Naive thymus-derived CD4-positive, alpha-beta T cell (primary cell): ENCODE results near the gene INO80C. TPM values are rescaled to one million over a fixed set of nuclear protein-coding genes. Genes with fewer than 3 reads are reported as not detected.

Source experiments
- ATAC-seq: fragments of 150-1000 bp; cut with Tn5 transposase; 2 replicates; pipeline ENCODE4 v1.10.0; 2021; ENCODE audit warnings: mild to moderate bottlenecking, moderate library complexity
- CTCF ChIA-PET: fragments of 350-600 bp; sonication (Branson Sonifier 250); formaldehyde crosslinking; loops from one replicate; lab custom pipeline; 2021; ENCODE audit warnings: antibody characterized with exemption; lab: Charles Lee
- POLR2A ChIA-PET: fragments of 350-600 bp; sonication (Branson Sonifier 250); formaldehyde crosslinking; loops from one replicate; lab custom pipeline; 2021; ENCODE audit warnings: antibody characterized with exemption, inconsistent platforms; lab: Charles Lee
- DNase-seq, 9 donors: peaks; one replicate each; pipeline versions ENCODE4 v3.0.0 to v3.0.0-alpha.2; 2020 to 2022; ENCODE audit warnings: mixed read lengths in 1 of 9
- H3K27ac ChIP-seq: one replicate; pipeline ENCODE4 v1.7.0; 2013; ENCODE audit warnings: mild to moderate bottlenecking, low read depth, low read length, moderate library complexity
- H3K27me3 ChIP-seq, 2 donors: one replicate each; pipeline ENCODE4 v1.7.0; 2013; ENCODE audit warnings: low read length in 2 of 2, mild to moderate bottlenecking in 2 of 2, moderate library complexity in 2 of 2; ENCODE audit not compliant: control insufficient read depth in 2 of 2, insufficient read depth in 2 of 2
- H3K36me3 ChIP-seq, 3 experiments: 1 replicate in 2 of 3; 2 replicates in 1 of 3; pipeline ENCODE4 v1.7.0; 2013; ENCODE audit warnings: low read length in 3 of 3, mild to moderate bottlenecking in 3 of 3, moderate library complexity in 1 of 3; ENCODE audit not compliant: insufficient read depth in 3 of 3, control insufficient read depth in 2 of 3
- H3K4me1 ChIP-seq, 2 donors: one replicate each; pipeline ENCODE4 v1.7.0; 2013; ENCODE audit warnings: low read length in 2 of 2, mild to moderate bottlenecking in 2 of 2, moderate library complexity in 1 of 2; ENCODE audit not compliant: control insufficient read depth in 2 of 2, insufficient read depth in 2 of 2
- H3K4me3 ChIP-seq: 2 replicates; pipeline ENCODE4 v1.7.0; 2013; ENCODE audit warnings: mild to moderate bottlenecking, low read length
- H3K9me3 ChIP-seq, 3 experiments: 1 replicate in 2 of 3; 2 replicates in 1 of 3; pipeline ENCODE4 v1.7.0; 2013; ENCODE audit warnings: low read length in 3 of 3; ENCODE audit not compliant: control insufficient read depth in 2 of 3
- H3K27ac Mint-ChIP-seq, 9 donors: one replicate each; pipeline ENCODE4 v1.8.0; 2020 to 2022; ENCODE audit warnings: mixed read lengths in 9 of 9, mild to moderate bottlenecking in 8 of 9, moderate library complexity in 5 of 9, inconsistent platforms in 2 of 9
- H3K27me3 Mint-ChIP-seq, 5 donors: one replicate each; pipeline ENCODE4 v1.8.0; 2021 to 2022; ENCODE audit warnings: mixed read lengths in 5 of 5, mild to moderate bottlenecking in 1 of 5
- H3K36me3 Mint-ChIP-seq, 5 donors: one replicate each; pipeline ENCODE4 v1.8.0; 2020 to 2022; ENCODE audit warnings: mixed read lengths in 5 of 5, mild to moderate bottlenecking in 3 of 5, inconsistent platforms in 1 of 5
- H3K4me1 Mint-ChIP-seq, 7 donors: one replicate each; pipeline ENCODE4 v1.8.0; 2020 to 2022; ENCODE audit warnings: mixed read lengths in 7 of 7, mild to moderate bottlenecking in 3 of 7, inconsistent platforms in 1 of 7
- H3K4me3 Mint-ChIP-seq, 10 donors: one replicate each; pipeline ENCODE4 v1.8.0; 2020 to 2022; ENCODE audit warnings: mild to moderate bottlenecking in 10 of 10, mixed read lengths in 10 of 10, moderate library complexity in 6 of 10, inconsistent platforms in 2 of 10
- H3K9me3 Mint-ChIP-seq, 11 donors: one replicate each; pipeline ENCODE4 v1.8.0; 2020 to 2022; ENCODE audit warnings: mixed read lengths in 11 of 11, mild to moderate bottlenecking in 4 of 11, inconsistent platforms in 1 of 11, moderate library complexity in 1 of 11
- intact Hi-C, 2 donors: fragments of 100-400 bp; cut with micrococcal nuclease; formaldehyde crosslinking; loops; one replicate each; pipeline ENCODE4 v1.15.1; 2023
- polyA plus RNA-seq, 2 donors: library from polyadenylated mRNA; unstranded; fragments of 300-500 nt; fragmentation: Illumina TruSeq; gene quantifications; one replicate each; pipeline ENCODE4 v1.2.3, GENCODE V29; 2021
- total RNA-seq, 6 experiments: library from RNA in 5 of 6; stranded (reverse) in 5 of 6; gene quantifications; 1 replicate in 5 of 6; 2 replicates in 1 of 6; pipeline ENCODE4 v1.2.3 and lab custom pipeline; 2021 to 2026

The INO80C gene
- total and polyA plus RNA-seq, 7 experiments from 2014 or later = 20.2 to 26.8 (median 25.7) TPM

GRCh38 chr18:35474884-35475283 is 22.9 kb downstream of the INO80C start:
- intact Hi-C loops = no loop called here
- ChIA-PET CTCF (no interaction called here), POLR2A (no interaction called here)
- Histone ChIP-seq H3K9me3 (no peaks in the 10 kb centered on the region), H3K36me3 (peaks cover 0 to 3% (median 0%) of the 10 kb centered on the region in 3 experiments), H3K4me3 (no peak overlapping the region), H3K4me1 (no peaks in the 10 kb centered on the region), H3K27me3 (no peaks in the 10 kb centered on the region), H3K27ac (no peak overlapping the region)
- Mint-ChIP-seq H3K27ac (peak overlapping the region in 1 of 9 donors; percentile 63), H3K4me1 (peaks cover 7 to 14% (median 9%) of the 10 kb centered on the region in 7 donors), H3K9me3 (peaks cover 0 to 4% (median 0%) of the 10 kb centered on the region in 11 donors), H3K27me3 (no peaks in the 10 kb centered on the region), H3K4me3 (no peak overlapping the region), H3K36me3 (peaks cover 4 to 65% (median 31%) of the 10 kb centered on the region in 5 donors)
- DNase-seq (no peak), ATAC-seq (no peak)

- intact Hi-C loops = no loop called here
- no peaks in the 10 kb centered on the region for H3K27me3 ChIP-seq
- H3K27ac Mint-ChIP-seq = no peak overlapping the region
- no peaks in the 10 kb centered on the region for H3K27me3 Mint-ChIP-seq
- H3K4me3 ChIP-seq = no peak overlapping the region
- no peak overlapping the region for H3K4me3 Mint-ChIP-seq
- peaks cover 0 to 8% (median 0%) of the 10 kb centered on the region in 3 experiments for H3K36me3 ChIP-seq
- ChIA-PET CTCF (no interaction called here), POLR2A (interaction anchor here (1.2 kb wide), 1 partner anchor 24 kb away, joined by 5 read pairs; the partner anchor contains the start of gene INO80C)
- DNase-seq (no peak), ATAC-seq (no peak)
- H3K36me3 Mint-ChIP-seq = peaks cover 11 to 68% (median 41%) of the 10 kb centered on the region in 5 donors
- peaks cover 5 to 13% (median 8%) of the 10 kb centered on the region in 7 donors for H3K4me1 Mint-ChIP-seq
- H3K9me3 Mint-ChIP-seq = peaks cover 0 to 4% (median 0%) of the 10 kb centered on the region in 11 donors
- H3K9me3 ChIP-seq = no peaks in the 10 kb centered on the region
- H3K27ac ChIP-seq = no peak overlapping the region
- no peaks in the 10 kb centered on the region for H3K4me1 ChIP-seq
Measured at GRCh38 chr18:35473562-35473961, 24.2 kb downstream of the INO80C start.

- H3K27me3 Mint-ChIP-seq = no peaks in the 10 kb centered on the region
- H3K4me1 ChIP-seq = no peaks in the 10 kb centered on the region
- peaks cover 0 to 4% (median 0%) of the 10 kb centered on the region in 11 donors for H3K9me3 Mint-ChIP-seq
- no peak overlapping the region for H3K4me3 ChIP-seq
- intact Hi-C loops = no loop called here
- no peak overlapping the region for H3K27ac Mint-ChIP-seq
- peaks cover 0 to 12% (median 7%) of the 10 kb centered on the region in 7 donors for H3K4me1 Mint-ChIP-seq
- no peak for DNase-seq
- H3K27ac ChIP-seq = no peak overlapping the region
- ChIA-PET POLR2A (interaction anchor here (1.4 kb wide), 1 partner anchor 27 kb away, joined by 5 read pairs; no protein-coding TSS in a partner anchor), CTCF (no interaction called here)
- H3K9me3 ChIP-seq = no peaks in the 10 kb centered on the region
- H3K4me3 Mint-ChIP-seq = no peak overlapping the region
- H3K27me3 ChIP-seq = no peaks in the 10 kb centered on the region
- H3K36me3 ChIP-seq = peaks cover 0 to 17% (median 0%) of the 10 kb centered on the region in 3 experiments
- ATAC-seq = no peak
- peaks cover 11 to 64% (median 45%) of the 10 kb centered on the region in 5 donors for H3K36me3 Mint-ChIP-seq
Measured at GRCh38 chr18:35470435-35470834, 27.3 kb downstream of the INO80C start.

- ATAC-seq (no peak), DNase-seq (no peak)
- intact Hi-C loops = no loop called here
- no peak overlapping the region for H3K27ac Mint-ChIP-seq
- H3K4me3 Mint-ChIP-seq = no peak overlapping the region
- Histone ChIP-seq H3K27ac (no peak overlapping the region), H3K27me3 (no peaks in the 10 kb centered on the region), H3K36me3 (peaks cover 0 to 17% (median 0%) of the 10 kb centered on the region in 3 experiments), H3K4me3 (no peak overlapping the region), H3K9me3 (no peaks in the 10 kb centered on the region), H3K4me1 (no peaks in the 10 kb centered on the region)
- H3K9me3 Mint-ChIP-seq = peaks cover 0 to 1% (median 0%) of the 10 kb centered on the region in 11 donors
- POLR2A ChIA-PET = interaction anchor here (1.4 kb wide), 1 partner anchor 27 kb away, joined by 5 read pairs; no protein-coding TSS in a partner anchor
- CTCF ChIA-PET = no interaction called here
- no peaks in the 10 kb centered on the region for H3K27me3 Mint-ChIP-seq
- peaks cover 7 to 57% (median 40%) of the 10 kb centered on the region in 5 donors for H3K36me3 Mint-ChIP-seq
- H3K4me1 Mint-ChIP-seq = peaks cover 0 to 10% (median 7%) of the 10 kb centered on the region in 7 donors
Measured at GRCh38 chr18:35469725-35470124, 28.0 kb downstream of the INO80C start.

GRCh38 chr18:35468711-35469110 is 29.0 kb downstream of the INO80C start:
- Mint-ChIP-seq H3K9me3 (no peaks in the 10 kb centered on the region), H3K27ac (peak overlapping the region in 1 of 9 donors; percentile 60), H3K4me3 (no peak overlapping the region), H3K27me3 (no peaks in the 10 kb centered on the region), H3K36me3 (peaks cover 6 to 52% (median 35%) of the 10 kb centered on the region in 5 donors), H3K4me1 (peaks cover 0 to 10% (median 5%) of the 10 kb centered on the region in 7 donors)
- no peak for DNase-seq
- H3K36me3 ChIP-seq = peaks cover 0 to 17% (median 0%) of the 10 kb centered on the region in 3 experiments
- CTCF ChIA-PET = no interaction called here
- no peaks in the 10 kb centered on the region for H3K4me1 ChIP-seq
- H3K27me3 ChIP-seq = no peaks in the 10 kb centered on the region
- no peak overlapping the region for H3K4me3 ChIP-seq
- H3K9me3 ChIP-seq = no peaks in the 10 kb centered on the region
- ATAC-seq = no peak
- no peak overlapping the region for H3K27ac ChIP-seq
- intact Hi-C loops = no loop called here
- POLR2A ChIA-PET = no interaction called here

GRCh38 chr18:35467624-35468016 is 30.1 kb downstream of the INO80C start:
- no peaks in the 10 kb centered on the region for H3K27me3 ChIP-seq
- Mint-ChIP-seq H3K27me3 (no peaks in the 10 kb centered on the region), H3K4me1 (peaks cover 0 to 6% (median 0%) of the 10 kb centered on the region in 7 donors), H3K4me3 (no peak overlapping the region), H3K36me3 (peaks cover 6 to 42% (median 24%) of the 10 kb centered on the region in 5 donors), H3K27ac (peak overlapping the region in 1 of 9 donors; percentile 36), H3K9me3 (no peaks in the 10 kb centered on the region)
- peaks cover 0 to 16% (median 0%) of the 10 kb centered on the region in 3 experiments for H3K36me3 ChIP-seq
- no peaks in the 10 kb centered on the region for H3K4me1 ChIP-seq
- intact Hi-C loops = no loop called here
- no peak for DNase-seq
- CTCF ChIA-PET = no interaction called here
- POLR2A ChIA-PET = no interaction called here
- ATAC-seq = no peak
- H3K9me3 ChIP-seq = no peaks in the 10 kb centered on the region
- no peak overlapping the region for H3K4me3 ChIP-seq
- H3K27ac ChIP-seq = no peak overlapping the region
